NB4 (cell line): ENCODE measurements around the gene FLNB.

Source experiments
- POLR2A ChIP-seq: IDR thresholded peaks from 2 replicates; pipeline ENCODE4 v1.6.1; 2011; ENCODE audit warnings: mild to moderate bottlenecking; ENCODE audit not compliant: insufficient read length; ENCODE audit errors: extremely low read depth
- TF ChIP-seq, protein P1 (sequence below): IDR thresholded peaks from one replicate; pipeline ENCODE4 v1.5.1; 2012; ENCODE audit warnings: low read depth, low read length

DNA sequence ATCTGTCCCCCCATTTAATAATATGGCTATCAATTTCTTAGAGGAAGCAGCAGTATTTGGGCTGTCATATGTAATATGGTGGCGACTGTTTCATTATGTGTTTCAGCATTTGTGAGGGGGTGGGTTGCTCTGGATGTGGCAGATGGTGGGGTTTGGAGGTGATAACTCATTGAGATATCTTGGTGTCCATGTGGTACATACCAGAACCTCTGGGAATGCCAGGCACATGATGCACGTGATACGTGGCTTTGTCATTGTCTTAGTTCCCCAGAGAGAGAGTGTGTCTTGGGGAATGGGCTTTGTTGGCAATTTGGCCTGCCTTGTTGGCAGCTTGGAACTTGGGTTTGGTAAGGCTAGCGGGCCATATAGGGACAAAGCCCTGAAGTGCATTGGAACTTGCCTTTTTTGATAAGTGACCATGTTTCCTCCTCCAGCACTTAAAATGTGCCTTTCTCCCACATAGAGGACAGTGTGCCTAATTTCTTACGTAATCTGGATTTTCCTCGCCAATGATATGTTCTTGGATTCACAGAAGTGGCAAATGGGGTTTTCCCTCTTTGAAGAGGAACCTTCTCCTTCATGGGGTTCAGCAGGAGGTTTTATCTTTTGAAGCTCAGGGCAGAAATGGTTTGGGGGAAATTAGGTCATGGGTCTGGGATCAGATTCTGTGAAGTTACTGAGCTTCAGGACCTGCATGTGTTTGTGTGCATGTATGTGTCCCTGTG lies 123.0 kb downstream of the FLNB start:
- TF ChIP-seq, protein P1, sequence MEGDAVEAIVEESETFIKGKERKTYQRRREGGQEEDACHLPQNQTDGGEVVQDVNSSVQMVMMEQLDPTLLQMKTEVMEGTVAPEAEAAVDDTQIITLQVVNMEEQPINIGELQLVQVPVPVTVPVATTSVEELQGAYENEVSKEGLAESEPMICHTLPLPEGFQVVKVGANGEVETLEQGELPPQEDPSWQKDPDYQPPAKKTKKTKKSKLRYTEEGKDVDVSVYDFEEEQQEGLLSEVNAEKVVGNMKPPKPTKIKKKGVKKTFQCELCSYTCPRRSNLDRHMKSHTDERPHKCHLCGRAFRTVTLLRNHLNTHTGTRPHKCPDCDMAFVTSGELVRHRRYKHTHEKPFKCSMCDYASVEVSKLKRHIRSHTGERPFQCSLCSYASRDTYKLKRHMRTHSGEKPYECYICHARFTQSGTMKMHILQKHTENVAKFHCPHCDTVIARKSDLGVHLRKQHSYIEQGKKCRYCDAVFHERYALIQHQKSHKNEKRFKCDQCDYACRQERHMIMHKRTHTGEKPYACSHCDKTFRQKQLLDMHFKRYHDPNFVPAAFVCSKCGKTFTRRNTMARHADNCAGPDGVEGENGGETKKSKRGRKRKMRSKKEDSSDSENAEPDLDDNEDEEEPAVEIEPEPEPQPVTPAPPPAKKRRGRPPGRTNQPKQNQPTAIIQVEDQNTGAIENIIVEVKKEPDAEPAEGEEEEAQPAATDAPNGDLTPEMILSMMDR: no peak
- no peak for TF ChIP-seq POLR2A
